Measurements from ENCODE around the gene SEC24D. TPM values are rescaled to one million over a fixed set of nuclear protein-coding genes. Genes with fewer than 3 reads are reported as not detected.

Gene SEC24D
- total RNA-seq, 2 experiments from 2014 or later, result 21.8 to 25.2 TPM

Other genes with a start within 250 kb of the SEC24D start
- 10 to 100 TPM; 41.1 to 46.4 TPM for gene METTL14, start 150.7 kb downstream of the SEC24D start, total RNA-seq
- gene SYNPO2, start 52.7 kb upstream of the SEC24D start, total RNA-seq, result under 1 TPM; 0.13 to 0.15 TPM

Data from activated CD8-positive, alpha-beta memory T cell treated with anti-CD3 and anti-CD28 coated beads for 36 hours (primary cell).